Transverse colon (tissue), 3 donors: ENCODE data around the gene CCNG2.

ENCODE experiments used
- EP300 ChIP-seq: sonication (generic); formaldehyde crosslinking; IDR thresholded peaks from one replicate; pipeline ENCODE4 v1.6.1; 2017; ENCODE audit warnings: antibody characterized with exemption, low read depth
- POLR2A ChIP-seq: fragments of 450-650 bp; IDR thresholded peaks from one replicate; pipeline ENCODE4 v1.6.1; 2016; ENCODE audit warnings: antibody characterized with exemption, mild to moderate bottlenecking, moderate library complexity
- TF ChIP-seq, protein P1 (sequence below), 5 experiments: fragments of 200-600 bp in 3 of 5; fragments of 450-650 bp in 2 of 5; sonication (generic) in 3 of 5; IDR thresholded peaks; 1 replicate in 2 of 5; 2 replicates in 3 of 5; pipeline ENCODE4 v1.5.1; 2016 to 2017; ENCODE audit warnings: antibody characterized with exemption in 5 of 5, inconsistent platforms in 3 of 5, mild to moderate bottlenecking in 2 of 5, moderate library complexity in 1 of 5

DNA sequence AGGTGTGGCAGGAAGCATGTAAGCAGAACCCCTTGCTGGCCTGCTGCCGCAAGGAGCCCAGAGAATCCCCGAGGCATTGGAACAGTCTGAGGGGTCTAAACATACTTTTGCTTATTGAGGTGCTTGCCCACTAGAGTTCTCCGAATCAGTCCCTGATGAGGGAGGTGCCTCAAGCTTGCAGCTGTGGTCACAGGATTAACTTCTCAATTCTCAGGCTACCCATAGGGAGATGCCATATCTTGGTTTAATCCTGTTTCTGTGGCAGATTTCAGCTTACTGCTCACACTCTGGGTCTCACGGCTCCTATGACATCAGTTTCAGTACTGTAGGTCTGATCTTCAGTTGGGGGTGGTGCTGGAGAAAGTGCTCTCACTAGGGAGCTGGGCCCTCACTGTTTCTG is 39.9 kb downstream of the CCNG2 start:
- TF ChIP-seq, protein P1, sequence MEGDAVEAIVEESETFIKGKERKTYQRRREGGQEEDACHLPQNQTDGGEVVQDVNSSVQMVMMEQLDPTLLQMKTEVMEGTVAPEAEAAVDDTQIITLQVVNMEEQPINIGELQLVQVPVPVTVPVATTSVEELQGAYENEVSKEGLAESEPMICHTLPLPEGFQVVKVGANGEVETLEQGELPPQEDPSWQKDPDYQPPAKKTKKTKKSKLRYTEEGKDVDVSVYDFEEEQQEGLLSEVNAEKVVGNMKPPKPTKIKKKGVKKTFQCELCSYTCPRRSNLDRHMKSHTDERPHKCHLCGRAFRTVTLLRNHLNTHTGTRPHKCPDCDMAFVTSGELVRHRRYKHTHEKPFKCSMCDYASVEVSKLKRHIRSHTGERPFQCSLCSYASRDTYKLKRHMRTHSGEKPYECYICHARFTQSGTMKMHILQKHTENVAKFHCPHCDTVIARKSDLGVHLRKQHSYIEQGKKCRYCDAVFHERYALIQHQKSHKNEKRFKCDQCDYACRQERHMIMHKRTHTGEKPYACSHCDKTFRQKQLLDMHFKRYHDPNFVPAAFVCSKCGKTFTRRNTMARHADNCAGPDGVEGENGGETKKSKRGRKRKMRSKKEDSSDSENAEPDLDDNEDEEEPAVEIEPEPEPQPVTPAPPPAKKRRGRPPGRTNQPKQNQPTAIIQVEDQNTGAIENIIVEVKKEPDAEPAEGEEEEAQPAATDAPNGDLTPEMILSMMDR (IDR thresholded peaks at IDR 0.05): no peak
- TF ChIP-seq EP300 (no peak), POLR2A (no peak)
